Liver (tissue), 9 donors: Measurements from ENCODE around the gene CUL5. TPM values are rescaled to one million over a fixed set of nuclear protein-coding genes. Genes with fewer than 3 reads are reported as not detected.
"Not testable (repeated sequence)": the region's sequence is repeated elsewhere in the genome, so short reads cannot be mapped to it uniquely, and the experiment has no call there.

Experiments used
- DNase-seq: peaks from one replicate; pipeline ENCODE4 v3.0.0-alpha.2; 2017; ENCODE audit warnings: low spot score
- H3K27ac ChIP-seq, 2 donors: one replicate each; pipeline ENCODE4 v1.7.0; 2013; ENCODE audit warnings: inconsistent platforms in 2 of 2, low read length in 2 of 2, control low read depth in 1 of 2, low read depth in 1 of 2, mild to moderate bottlenecking in 1 of 2
- H3K27me3 ChIP-seq, 4 donors: one replicate each; pipeline versions ENCODE4 v1.6.1 to v1.7.0; 2013; ENCODE audit warnings: low read length in 3 of 4, inconsistent platforms in 1 of 4, mild to moderate bottlenecking in 1 of 4, moderate library complexity in 1 of 4; ENCODE audit not compliant: control insufficient read depth in 4 of 4, insufficient read depth in 4 of 4
- H3K36me3 ChIP-seq, 4 donors: one replicate each; pipeline versions ENCODE4 v1.6.1 to v1.7.0; 2013; ENCODE audit warnings: low read length in 3 of 4, mild to moderate bottlenecking in 3 of 4, low read depth in 1 of 4, moderate library complexity in 1 of 4; ENCODE audit not compliant: control insufficient read depth in 4 of 4, insufficient read depth in 3 of 4
- H3K4me1 ChIP-seq, 4 donors: one replicate each; pipeline versions ENCODE4 v1.6.1 to v1.7.0; 2013; ENCODE audit warnings: low read length in 3 of 4, mild to moderate bottlenecking in 3 of 4, moderate library complexity in 1 of 4; ENCODE audit not compliant: control insufficient read depth in 4 of 4, insufficient read depth in 4 of 4
- H3K4me3 ChIP-seq, 3 donors: one replicate each; pipeline versions ENCODE4 v1.6.1 to v1.7.0; 2013; ENCODE audit warnings: low read length in 3 of 3, control low read depth in 1 of 3, low read depth in 1 of 3, mild to moderate bottlenecking in 1 of 3
- H3K9ac ChIP-seq, 2 donors: one replicate each; pipeline ENCODE4 v1.7.0; 2013; ENCODE audit warnings: low read length in 2 of 2, mild to moderate bottlenecking in 2 of 2, moderate library complexity in 2 of 2, control low read depth in 1 of 2, low read depth in 1 of 2
- H3K9me3 ChIP-seq, 4 donors: one replicate each; pipeline versions ENCODE4 v1.6.1 to v1.7.0; 2013; ENCODE audit warnings: low read length in 3 of 4; ENCODE audit not compliant: control insufficient read depth in 4 of 4
- EGR1 ChIP-seq, 2 donors: IDR thresholded peaks; 2 replicates each; pipeline ENCODE4 v1.6.1; 2016 to 2018; ENCODE audit warnings: antibody characterized with exemption in 2 of 2, low read depth in 2 of 2
- FOXA1 ChIP-seq: IDR thresholded peaks from 2 replicates; pipeline ENCODE4 v1.6.1; 2016; ENCODE audit warnings: antibody characterized with exemption
- FOXA2 ChIP-seq: IDR thresholded peaks from 2 replicates; pipeline ENCODE4 v1.6.1; 2016; ENCODE audit warnings: antibody characterized with exemption
- GABPA ChIP-seq, 2 donors: IDR thresholded peaks in 1 of 2; conservative IDR thresholded peaks in 1 of 2; 2 replicates each; pipeline ENCODE4 v1.6.1; 2016; ENCODE audit warnings: antibody characterized with exemption in 2 of 2, mild to moderate bottlenecking in 1 of 2, moderate library complexity in 1 of 2
- HNF4A ChIP-seq, 2 donors: conservative IDR thresholded peaks; 2 replicates each; pipeline ENCODE4 v1.6.1; 2016; ENCODE audit warnings: antibody characterized with exemption in 2 of 2, mild to moderate bottlenecking in 2 of 2
- HNF4G ChIP-seq: IDR thresholded peaks from 2 replicates; pipeline ENCODE4 v1.6.1; 2016; ENCODE audit warnings: antibody characterized with exemption
- JUND ChIP-seq, 2 donors: IDR thresholded peaks; 2 replicates each; pipeline ENCODE4 v1.6.1; 2016; ENCODE audit warnings: antibody characterized with exemption in 2 of 2
- NR2F2 ChIP-seq: IDR thresholded peaks from 2 replicates; pipeline ENCODE4 v1.6.1; 2016; ENCODE audit warnings: antibody characterized with exemption
- RAD21 ChIP-seq, 2 donors: IDR thresholded peaks; 2 replicates each; pipeline ENCODE4 v1.6.1; 2016; ENCODE audit warnings: antibody characterized with exemption in 2 of 2, mild to moderate bottlenecking in 2 of 2
- RXRA ChIP-seq, 2 donors: IDR thresholded peaks; 2 replicates each; pipeline ENCODE4 v1.6.1; 2017 to 2018; ENCODE audit warnings: antibody characterized with exemption in 2 of 2, mild to moderate bottlenecking in 1 of 2
- TAF1 ChIP-seq: conservative IDR thresholded peaks from 2 replicates; pipeline ENCODE4 v1.6.1; 2016; ENCODE audit warnings: antibody characterized with exemption, mild to moderate bottlenecking
- YY1 ChIP-seq: IDR thresholded peaks from 2 replicates; pipeline ENCODE4 v1.6.1; 2016; ENCODE audit warnings: antibody characterized with exemption, mild to moderate bottlenecking
- ZBTB33 ChIP-seq: IDR thresholded peaks from 2 replicates; pipeline ENCODE4 v1.6.1; 2016; ENCODE audit warnings: antibody characterized with exemption
- WGBS: extraction: QIAGEN DNeasy Blood & Tissue Kit; methylation state at CpG from one replicate; pipeline ENCODE4 v1.1.7; 2013; 5-methylcytosine and 5-hydroxymethylcytosine counted together
- polyA plus RNA-seq, 2 donors: library from polyadenylated mRNA; stranded (reverse) in 1 of 2; unstranded in 1 of 2; fragments of 200-250 nt in 1 of 2; fragments of >200 nt in 1 of 2; fragmentation: Nextera tagmentation in 1 of 2; extraction: Ambion mirVana in 1 of 2; gene quantifications; one replicate each; pipeline versions ENCODE4 v1.2.1 to v1.2.3, GENCODE V29; 2013 to 2015
- total RNA-seq, 2 donors: library from RNA; depleted of rRNA; stranded (reverse); fragments of >200 nt; gene quantifications; one replicate each; pipeline ENCODE4 v1.2.3, GENCODE V29; 2014
- TF ChIP-seq, protein P1 (sequence below): IDR thresholded peaks from 2 replicates; pipeline ENCODE4 v1.6.1; 2016; ENCODE audit warnings: antibody characterized with exemption
- TF ChIP-seq, protein P2 (sequence below): fragments of 150-350 bp; IDR thresholded peaks from 2 replicates; pipeline ENCODE4 v1.5.1; 2017; ENCODE audit warnings: improper control_type of control experiment, low read depth, low read length; ENCODE audit not compliant: missing input control
- TF ChIP-seq, protein P3 (sequence below): IDR thresholded peaks from 2 replicates; pipeline ENCODE4 v1.6.1; 2016; ENCODE audit warnings: antibody characterized with exemption
- donor health status: healthy.
- donor health status: healthy.
- donor health status: healthy.
- donor health status: healthy.
- donor health status: healthy.

Gene CUL5
- total and polyA plus RNA-seq, 4 donors = 5.6 to 21.1 (median 12.9) TPM

DNA sequence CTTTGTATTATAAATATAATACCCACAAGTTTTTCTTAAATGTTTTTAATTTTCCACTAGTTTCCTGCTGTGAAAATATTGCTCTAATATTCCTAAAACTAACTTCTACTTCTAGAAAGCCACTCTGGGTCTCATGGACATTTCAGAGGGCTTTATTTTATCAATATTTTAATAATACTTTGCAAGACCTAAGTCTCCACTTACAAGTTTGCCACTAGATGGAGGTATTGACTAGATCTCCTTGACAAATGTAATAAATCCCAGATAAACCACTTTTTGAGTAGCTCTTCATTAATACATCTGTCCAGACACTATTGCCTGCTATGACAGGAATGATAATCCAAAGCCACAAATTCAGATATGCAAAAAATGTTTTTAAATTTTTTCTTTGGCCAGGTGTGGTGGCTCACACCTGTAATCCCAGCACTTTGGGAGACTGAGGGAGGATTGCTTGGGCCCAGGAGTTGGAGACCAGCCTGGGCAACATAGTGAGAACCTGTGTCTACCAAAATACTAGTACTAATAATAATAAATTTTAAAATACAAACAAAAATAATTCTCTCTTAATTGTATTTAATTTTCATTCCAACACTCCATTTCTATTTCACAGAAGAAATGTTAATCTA is 109.2 kb downstream of the CUL5 start:
- Histone ChIP-seq H3K27me3 (no peaks in the 10 kb centered on the region), H3K4me1 (peaks cover 2 to 22% (median 11%) of the 10 kb centered on the region in 4 donors), H3K9ac (no peak overlapping the region), H3K9me3 (no peaks in the 10 kb centered on the region), H3K4me3 (no peak overlapping the region), H3K27ac (no peak overlapping the region), H3K36me3 (no peaks in the 10 kb centered on the region)
- TF ChIP-seq RAD21 (IDR thresholded peaks at IDR 0.05) (peak; percentile 84 to 87), GABPA (IDR thresholded peaks at IDR 0.05 in 1 of 2, conservative IDR thresholded peaks at IDR 0.05 in 1 of 2) (no peak), HNF4G (no peak), HNF4A (conservative IDR thresholded peaks at IDR 0.05) (no peak), JUND (IDR thresholded peaks at IDR 0.05) (no peak), FOXA1 (no peak), YY1 (no peak), TAF1 (no peak), FOXA2 (no peak)
- TF ChIP-seq, protein P1, sequence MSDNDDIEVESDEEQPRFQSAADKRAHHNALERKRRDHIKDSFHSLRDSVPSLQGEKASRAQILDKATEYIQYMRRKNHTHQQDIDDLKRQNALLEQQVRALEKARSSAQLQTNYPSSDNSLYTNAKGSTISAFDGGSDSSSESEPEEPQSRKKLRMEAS = no peak
- TF ChIP-seq, protein P2, sequence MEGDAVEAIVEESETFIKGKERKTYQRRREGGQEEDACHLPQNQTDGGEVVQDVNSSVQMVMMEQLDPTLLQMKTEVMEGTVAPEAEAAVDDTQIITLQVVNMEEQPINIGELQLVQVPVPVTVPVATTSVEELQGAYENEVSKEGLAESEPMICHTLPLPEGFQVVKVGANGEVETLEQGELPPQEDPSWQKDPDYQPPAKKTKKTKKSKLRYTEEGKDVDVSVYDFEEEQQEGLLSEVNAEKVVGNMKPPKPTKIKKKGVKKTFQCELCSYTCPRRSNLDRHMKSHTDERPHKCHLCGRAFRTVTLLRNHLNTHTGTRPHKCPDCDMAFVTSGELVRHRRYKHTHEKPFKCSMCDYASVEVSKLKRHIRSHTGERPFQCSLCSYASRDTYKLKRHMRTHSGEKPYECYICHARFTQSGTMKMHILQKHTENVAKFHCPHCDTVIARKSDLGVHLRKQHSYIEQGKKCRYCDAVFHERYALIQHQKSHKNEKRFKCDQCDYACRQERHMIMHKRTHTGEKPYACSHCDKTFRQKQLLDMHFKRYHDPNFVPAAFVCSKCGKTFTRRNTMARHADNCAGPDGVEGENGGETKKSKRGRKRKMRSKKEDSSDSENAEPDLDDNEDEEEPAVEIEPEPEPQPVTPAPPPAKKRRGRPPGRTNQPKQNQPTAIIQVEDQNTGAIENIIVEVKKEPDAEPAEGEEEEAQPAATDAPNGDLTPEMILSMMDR = peak; percentile 56
- TF ChIP-seq, protein P3, sequence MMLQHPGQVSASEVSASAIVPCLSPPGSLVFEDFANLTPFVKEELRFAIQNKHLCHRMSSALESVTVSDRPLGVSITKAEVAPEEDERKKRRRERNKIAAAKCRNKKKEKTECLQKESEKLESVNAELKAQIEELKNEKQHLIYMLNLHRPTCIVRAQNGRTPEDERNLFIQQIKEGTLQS = no peak
- DNase-seq = no peak

- peak overlapping the region; percentile 79 to 99 for H3K27ac ChIP-seq
Observed at GRCh38 chr11:108120936-108121273, 112.2 kb downstream of the CUL5 start.

GRCh38 chr11:108121274-108122155 is 112.8 kb downstream of the CUL5 start, which contains the start of gene ACAT1:
ACAT1 (plus strand) TSS chr11:108121567; CDS start chr11:108121607, 40 bp downstream.
- H3K27me3 ChIP-seq = no peaks in the 10 kb centered on the region
- WGBS = under 1% methylated on average over 73 of the region's 73 CpGs
- peaks cover 7 to 34% (median 24%) of the 10 kb centered on the region in 4 donors for H3K4me1 ChIP-seq
- DNase-seq = peak; percentile 100
- H3K36me3 ChIP-seq = no peaks in the 10 kb centered on the region
- peak within 1 kb of the TSS; percentile 94 to 99 for H3K27ac ChIP-seq
- peak within 1 kb of the TSS; percentile 78 to 92 for H3K9ac ChIP-seq
- no peaks in the 10 kb centered on the region for H3K9me3 ChIP-seq
- H3K4me3 ChIP-seq = peak within 1 kb of the TSS; percentile 74 to 89 (median 83)
- TF ChIP-seq, protein P3 = no peak
- TF ChIP-seq, protein P2 = peak; percentile 43
- TF ChIP-seq FOXA1 = no peak
- TF ChIP-seq YY1 = peak; percentile 85
- peak; percentile 81 for TF ChIP-seq TAF1
- peak; percentile 84 to 88 for TF ChIP-seq RXRA (IDR thresholded peaks at IDR 0.05)
- peak in 1 of 2 donors; percentile 93 for TF ChIP-seq EGR1 (IDR thresholded peaks at IDR 0.05; ENCODE audit: low read depth in 2 of 2)
- TF ChIP-seq NR2F2 = peak; percentile 68
- peak; percentile 39 for TF ChIP-seq ZBTB33
- TF ChIP-seq RAD21 (IDR thresholded peaks at IDR 0.05) = peak in 1 of 2 donors; percentile 8
- TF ChIP-seq, protein P1 = peak; percentile 43

More at GRCh38 chr11:108120936-108121273, 112.2 kb downstream of the CUL5 start:
- 48% methylated on average over 7 of the region's 7 CpGs for WGBS
- DNase-seq, H3K9me3 ChIP-seq, H3K27me3 ChIP-seq, H3K4me3 ChIP-seq, H3K36me3 ChIP-seq: not testable (repeated sequence)
- Histone ChIP-seq H3K4me1 (peaks cover 8 to 33% (median 20%) of the 10 kb centered on the region in 4 donors), H3K9ac (peak overlapping the region; percentile 57 to 92)
